H9 (cell line): ENCODE data around the gene TRAPPC2L. TPM values are rescaled to one million over a fixed set of nuclear protein-coding genes. Genes with fewer than 3 reads are reported as not detected.

Source experiments
- DNase-seq: peaks from one replicate; pipeline ENCODE4 v3.0.0-alpha.2; 2017
- H2AFZ ChIP-seq: one replicate; pipeline ENCODE4 v1.6.1; 2013; ENCODE audit warnings: mild to moderate bottlenecking, low read length, control low read depth, moderate library complexity
- H2AK5ac ChIP-seq: 2 replicates; pipeline ENCODE4 v1.6.1; 2013; ENCODE audit warnings: low read length, control low read depth, mixed read lengths; ENCODE audit not compliant: insufficient read length
- H2BK120ac ChIP-seq: one replicate; pipeline ENCODE4 v1.6.1; 2013; ENCODE audit warnings: low read depth, mild to moderate bottlenecking, low read length, control low read depth, inconsistent platforms; ENCODE audit not compliant: poor library complexity, severe bottlenecking
- H2BK12ac ChIP-seq: 2 replicates; pipeline ENCODE4 v1.6.1; 2013; ENCODE audit warnings: low read length, control low read depth, mixed read lengths, low read depth; ENCODE audit not compliant: insufficient read length
- H2BK15ac ChIP-seq: 2 replicates; pipeline ENCODE4 v1.6.1; 2013; ENCODE audit warnings: low read depth, low read length, control low read depth
- H2BK20ac ChIP-seq: one replicate; pipeline ENCODE4 v1.6.1; 2013; ENCODE audit warnings: low read depth, mild to moderate bottlenecking, low read length, control low read depth, inconsistent platforms; ENCODE audit not compliant: poor library complexity, severe bottlenecking
- H2BK5ac ChIP-seq: 2 replicates; pipeline ENCODE4 v1.6.1; 2013; ENCODE audit warnings: low read length, control low read depth, mixed read lengths; ENCODE audit not compliant: insufficient read length
- H3K14ac ChIP-seq: 2 replicates; pipeline ENCODE4 v1.6.1; 2013; ENCODE audit warnings: low read length, control low read depth; ENCODE audit not compliant: insufficient read depth
- H3K18ac ChIP-seq: 2 replicates; pipeline ENCODE4 v1.6.1; 2013; ENCODE audit warnings: low read depth, mild to moderate bottlenecking, mixed read lengths, low read length, control low read depth; ENCODE audit not compliant: insufficient read length
- H3K23ac ChIP-seq: 2 replicates; pipeline ENCODE4 v1.6.1; 2013; ENCODE audit warnings: low read length, control low read depth, mixed read lengths, low read depth; ENCODE audit not compliant: insufficient read length
- H3K23me2 ChIP-seq: 2 replicates; pipeline ENCODE4 v1.6.1; 2013; ENCODE audit warnings: low read depth, mild to moderate bottlenecking, mixed read lengths, low read length, control low read depth; ENCODE audit not compliant: insufficient read length, poor library complexity, severe bottlenecking
- H3K27ac ChIP-seq: 2 replicates; pipeline ENCODE4 v1.5.1; 2013; ENCODE audit warnings: low read length, control low read depth, mixed read lengths, low read depth; ENCODE audit not compliant: insufficient read length
- H3K27me3 ChIP-seq: 2 replicates; pipeline ENCODE4 v1.6.1; 2013; ENCODE audit warnings: low read length, control low read depth, inconsistent platforms; ENCODE audit not compliant: insufficient read depth
- H3K4ac ChIP-seq: 2 replicates; pipeline ENCODE4 v1.6.1; 2013; ENCODE audit warnings: low read depth, mild to moderate bottlenecking, control low read depth, inconsistent platforms, low read length, moderate library complexity
- H3K4me1 ChIP-seq: 2 replicates; pipeline ENCODE4 v1.6.1; 2013; ENCODE audit warnings: low read length, control low read depth, inconsistent platforms; ENCODE audit not compliant: insufficient read depth
- H3K4me2 ChIP-seq: 2 replicates; pipeline ENCODE4 v1.6.1; 2013; ENCODE audit warnings: low read length, control low read depth, mixed read lengths; ENCODE audit not compliant: insufficient read length, insufficient read depth
- H3K56ac ChIP-seq: 2 replicates; pipeline ENCODE4 v1.6.1; 2013; ENCODE audit warnings: low read depth, mild to moderate bottlenecking, mixed read lengths, low read length, control low read depth; ENCODE audit not compliant: insufficient read length
- H3K79me1 ChIP-seq: 2 replicates; pipeline ENCODE4 v1.6.1; 2013; ENCODE audit warnings: low read depth, mild to moderate bottlenecking, moderate library complexity, low read length, control low read depth, inconsistent platforms; ENCODE audit not compliant: insufficient read depth, poor library complexity, severe bottlenecking
- H3K79me2 ChIP-seq: 2 replicates; pipeline ENCODE4 v1.6.1; 2013; ENCODE audit warnings: low read length, control low read depth, inconsistent platforms; ENCODE audit not compliant: insufficient read depth
- H3K9ac ChIP-seq: 2 replicates; pipeline ENCODE4 v1.6.1; 2013; ENCODE audit warnings: low read length, control low read depth, mixed read lengths; ENCODE audit not compliant: insufficient read length; ENCODE audit errors: extremely low read depth
- H3K9me3 ChIP-seq: one replicate; pipeline ENCODE4 v1.6.1; 2013; ENCODE audit warnings: low read depth, low read length, inconsistent platforms; ENCODE audit not compliant: control insufficient read depth
- H3T11ph ChIP-seq: one replicate; pipeline ENCODE4 v1.6.1; 2013; ENCODE audit warnings: mild to moderate bottlenecking, low read length, control low read depth, inconsistent platforms
- H4K20me1 ChIP-seq: one replicate; pipeline ENCODE4 v1.6.1; 2013; ENCODE audit not compliant: control insufficient read depth, insufficient read length, insufficient read depth
- H4K5ac ChIP-seq: 2 replicates; pipeline ENCODE4 v1.6.1; 2013; ENCODE audit warnings: low read depth, mild to moderate bottlenecking, mixed read lengths, low read length, control low read depth; ENCODE audit not compliant: insufficient read length
- H4K8ac ChIP-seq: replicated peaks from 2 replicates; pipeline ENCODE4 v1.6.1; 2013; ENCODE audit warnings: low read length, control low read depth, mixed read lengths, low read depth; ENCODE audit not compliant: insufficient read length
- H4K91ac ChIP-seq: 2 replicates; pipeline ENCODE4 v1.6.1; 2013; ENCODE audit warnings: low read depth, mild to moderate bottlenecking, moderate library complexity, mixed read lengths, low read length, control low read depth; ENCODE audit not compliant: insufficient read length
- H3K27ac Mint-ChIP-seq, 3 experiments: 2 replicates in 2 of 3; 3 replicates in 1 of 3; pipeline ENCODE4 v1.8.0; 2020 to 2021; ENCODE audit warnings: mixed read lengths in 3 of 3, mild to moderate bottlenecking in 1 of 3, moderate library complexity in 1 of 3
- H3K27me3 Mint-ChIP-seq: 2 replicates; pipeline ENCODE4 v1.8.0; 2021; ENCODE audit warnings: low read depth, mild to moderate bottlenecking, moderate library complexity, mixed read lengths
- H3K36me3 Mint-ChIP-seq, 3 experiments: 2 replicates in 2 of 3; 3 replicates in 1 of 3; pipeline ENCODE4 v1.8.0; 2020 to 2021; ENCODE audit warnings: low read depth in 3 of 3, mixed read lengths in 3 of 3; ENCODE audit not compliant: insufficient read depth in 1 of 3
- H3K4me1 Mint-ChIP-seq, 2 experiments: 2 replicates each; pipeline ENCODE4 v1.8.0; 2020; ENCODE audit warnings: mixed read lengths in 2 of 2
- H3K4me3 Mint-ChIP-seq, 2 experiments: 2 replicates in 1 of 2; 3 replicates in 1 of 2; pipeline ENCODE4 v1.8.0; 2020 to 2021; ENCODE audit warnings: mild to moderate bottlenecking in 2 of 2, mixed read lengths in 2 of 2, moderate library complexity in 1 of 2
- H3K9me3 Mint-ChIP-seq, 2 experiments: 2 replicates in 1 of 2; 3 replicates in 1 of 2; pipeline ENCODE4 v1.8.0; 2020; ENCODE audit warnings: mild to moderate bottlenecking in 2 of 2, mixed read lengths in 2 of 2, moderate library complexity in 1 of 2
- CTCF ChIP-seq: fragments of 200-600 bp; sonication (generic); conservative IDR thresholded peaks from 3 replicates; pipeline ENCODE4 v1.8.0; 2021; ENCODE audit warnings: antibody characterized with exemption, mild to moderate bottlenecking
- WGBS: extraction: QIAGEN DNeasy Blood & Tissue Kit; methylation state at CpG from one replicate; pipeline ENCODE4 v1.1.7; 2013; ENCODE audit warnings: missing lambda C conversion rate, low lambda C conversion rate, mixed read lengths; ENCODE audit not compliant: insufficient read length; ENCODE audit errors: extremely low coverage; 5-methylcytosine and 5-hydroxymethylcytosine counted together
- total RNA-seq: library from RNA; stranded (reverse); gene quantifications from 2 replicates; pipeline ENCODE4 v1.2.1, GENCODE V29; 2021

Gene TRAPPC2L
- total RNA-seq, 1 experiment from 2014 or later, result 90.3 TPM

- Histone ChIP-seq H2BK120ac (no peak overlapping the region), H4K5ac (no peak overlapping the region), H3K18ac (no peak overlapping the region), H3K14ac (no peak overlapping the region), H3K23ac (no peak overlapping the region), H3K27me3 (no peaks in the 10 kb centered on the region), H3K9ac (no peak overlapping the region), H3K4me1 (no peaks in the 10 kb centered on the region), H4K91ac (no peak overlapping the region), H2AFZ (no peak overlapping the region), H4K20me1 (no peaks in the 10 kb centered on the region), H4K8ac (no peak overlapping the region), H3K79me1 (no peaks in the 10 kb centered on the region), H3K56ac (no peak overlapping the region), H2BK12ac (no peak overlapping the region), H3K27ac (no peak overlapping the region), H3K79me2 (no peaks in the 10 kb centered on the region), H2BK20ac (no peak overlapping the region), H2AK5ac (no peak overlapping the region), H3K4me2 (no peak overlapping the region), H3T11ph (no peak overlapping the region), H3K23me2 (no peaks in the 10 kb centered on the region), H3K9me3 (no peaks in the 10 kb centered on the region), H3K4ac (no peak overlapping the region), H2BK5ac (no peak overlapping the region), H2BK15ac (no peak overlapping the region)
- no peak for TF ChIP-seq CTCF
- no peak overlapping the region for H3K4me3 Mint-ChIP-seq
- H3K4me1 Mint-ChIP-seq, result no peaks in the 10 kb centered on the region
- peaks cover 4 to 11% (median 9%) of the 10 kb centered on the region in 3 experiments; a peak in 6 of 7 replicates for H3K36me3 Mint-ChIP-seq
- WGBS, result no CpG with 5 or more reads among the region's 20 CpGs
- H3K27me3 Mint-ChIP-seq, result no peaks in the 10 kb centered on the region
- no peaks in the 10 kb centered on the region for H3K9me3 Mint-ChIP-seq
- H3K27ac Mint-ChIP-seq, result no peak overlapping the region
- DNase-seq, result no peak
These were observed 13.7 kb upstream of the TRAPPC2L start for GRCh38 chr16:88843256-88843655.
